H9 (cell line): ENCODE data around the gene KATNIP. TPM values are rescaled to one million over a fixed set of nuclear protein-coding genes. Genes with fewer than 3 reads are reported as not detected.

Experiments
- DNase-seq: peaks from one replicate; pipeline ENCODE4 v3.0.0-alpha.2; 2017
- H2AFZ ChIP-seq: one replicate; pipeline ENCODE4 v1.6.1; 2013; ENCODE audit warnings: mild to moderate bottlenecking, low read length, control low read depth, moderate library complexity
- H2AK5ac ChIP-seq: 2 replicates; pipeline ENCODE4 v1.6.1; 2013; ENCODE audit warnings: low read length, control low read depth, mixed read lengths; ENCODE audit not compliant: insufficient read length
- H2BK120ac ChIP-seq: one replicate; pipeline ENCODE4 v1.6.1; 2013; ENCODE audit warnings: low read depth, mild to moderate bottlenecking, low read length, control low read depth, inconsistent platforms; ENCODE audit not compliant: poor library complexity, severe bottlenecking
- H2BK12ac ChIP-seq: 2 replicates; pipeline ENCODE4 v1.6.1; 2013; ENCODE audit warnings: low read length, control low read depth, mixed read lengths, low read depth; ENCODE audit not compliant: insufficient read length
- H2BK15ac ChIP-seq: 2 replicates; pipeline ENCODE4 v1.6.1; 2013; ENCODE audit warnings: low read depth, low read length, control low read depth
- H2BK20ac ChIP-seq: one replicate; pipeline ENCODE4 v1.6.1; 2013; ENCODE audit warnings: low read depth, mild to moderate bottlenecking, low read length, control low read depth, inconsistent platforms; ENCODE audit not compliant: poor library complexity, severe bottlenecking
- H2BK5ac ChIP-seq: 2 replicates; pipeline ENCODE4 v1.6.1; 2013; ENCODE audit warnings: low read length, control low read depth, mixed read lengths; ENCODE audit not compliant: insufficient read length
- H3K14ac ChIP-seq: 2 replicates; pipeline ENCODE4 v1.6.1; 2013; ENCODE audit warnings: low read length, control low read depth; ENCODE audit not compliant: insufficient read depth
- H3K18ac ChIP-seq: 2 replicates; pipeline ENCODE4 v1.6.1; 2013; ENCODE audit warnings: low read depth, mild to moderate bottlenecking, mixed read lengths, low read length, control low read depth; ENCODE audit not compliant: insufficient read length
- H3K23ac ChIP-seq: 2 replicates; pipeline ENCODE4 v1.6.1; 2013; ENCODE audit warnings: low read length, control low read depth, mixed read lengths, low read depth; ENCODE audit not compliant: insufficient read length
- H3K23me2 ChIP-seq: 2 replicates; pipeline ENCODE4 v1.6.1; 2013; ENCODE audit warnings: low read depth, mild to moderate bottlenecking, mixed read lengths, low read length, control low read depth; ENCODE audit not compliant: insufficient read length, poor library complexity, severe bottlenecking
- H3K27ac ChIP-seq: 2 replicates; pipeline ENCODE4 v1.5.1; 2013; ENCODE audit warnings: low read length, control low read depth, mixed read lengths, low read depth; ENCODE audit not compliant: insufficient read length
- H3K27me3 ChIP-seq: 2 replicates; pipeline ENCODE4 v1.6.1; 2013; ENCODE audit warnings: low read length, control low read depth, inconsistent platforms; ENCODE audit not compliant: insufficient read depth
- H3K4ac ChIP-seq: 2 replicates; pipeline ENCODE4 v1.6.1; 2013; ENCODE audit warnings: low read depth, mild to moderate bottlenecking, control low read depth, inconsistent platforms, low read length, moderate library complexity
- H3K4me1 ChIP-seq: 2 replicates; pipeline ENCODE4 v1.6.1; 2013; ENCODE audit warnings: low read length, control low read depth, inconsistent platforms; ENCODE audit not compliant: insufficient read depth
- H3K4me2 ChIP-seq: 2 replicates; pipeline ENCODE4 v1.6.1; 2013; ENCODE audit warnings: low read length, control low read depth, mixed read lengths; ENCODE audit not compliant: insufficient read length, insufficient read depth
- H3K56ac ChIP-seq: 2 replicates; pipeline ENCODE4 v1.6.1; 2013; ENCODE audit warnings: low read depth, mild to moderate bottlenecking, mixed read lengths, low read length, control low read depth; ENCODE audit not compliant: insufficient read length
- H3K79me1 ChIP-seq: 2 replicates; pipeline ENCODE4 v1.6.1; 2013; ENCODE audit warnings: low read depth, mild to moderate bottlenecking, moderate library complexity, low read length, control low read depth, inconsistent platforms; ENCODE audit not compliant: insufficient read depth, poor library complexity, severe bottlenecking
- H3K79me2 ChIP-seq: 2 replicates; pipeline ENCODE4 v1.6.1; 2013; ENCODE audit warnings: low read length, control low read depth, inconsistent platforms; ENCODE audit not compliant: insufficient read depth
- H3K9ac ChIP-seq: 2 replicates; pipeline ENCODE4 v1.6.1; 2013; ENCODE audit warnings: low read length, control low read depth, mixed read lengths; ENCODE audit not compliant: insufficient read length; ENCODE audit errors: extremely low read depth
- H3K9me3 ChIP-seq: one replicate; pipeline ENCODE4 v1.6.1; 2013; ENCODE audit warnings: low read depth, low read length, inconsistent platforms; ENCODE audit not compliant: control insufficient read depth
- H3T11ph ChIP-seq: one replicate; pipeline ENCODE4 v1.6.1; 2013; ENCODE audit warnings: mild to moderate bottlenecking, low read length, control low read depth, inconsistent platforms
- H4K20me1 ChIP-seq: one replicate; pipeline ENCODE4 v1.6.1; 2013; ENCODE audit not compliant: control insufficient read depth, insufficient read length, insufficient read depth
- H4K5ac ChIP-seq: 2 replicates; pipeline ENCODE4 v1.6.1; 2013; ENCODE audit warnings: low read depth, mild to moderate bottlenecking, mixed read lengths, low read length, control low read depth; ENCODE audit not compliant: insufficient read length
- H4K8ac ChIP-seq: replicated peaks from 2 replicates; pipeline ENCODE4 v1.6.1; 2013; ENCODE audit warnings: low read length, control low read depth, mixed read lengths, low read depth; ENCODE audit not compliant: insufficient read length
- H4K91ac ChIP-seq: 2 replicates; pipeline ENCODE4 v1.6.1; 2013; ENCODE audit warnings: low read depth, mild to moderate bottlenecking, moderate library complexity, mixed read lengths, low read length, control low read depth; ENCODE audit not compliant: insufficient read length
- H3K27ac Mint-ChIP-seq, 3 experiments: 2 replicates in 2 of 3; 3 replicates in 1 of 3; pipeline ENCODE4 v1.8.0; 2020 to 2021; ENCODE audit warnings: mixed read lengths in 3 of 3, mild to moderate bottlenecking in 1 of 3, moderate library complexity in 1 of 3
- H3K27me3 Mint-ChIP-seq: 2 replicates; pipeline ENCODE4 v1.8.0; 2021; ENCODE audit warnings: low read depth, mild to moderate bottlenecking, moderate library complexity, mixed read lengths
- H3K36me3 Mint-ChIP-seq, 3 experiments: 2 replicates in 2 of 3; 3 replicates in 1 of 3; pipeline ENCODE4 v1.8.0; 2020 to 2021; ENCODE audit warnings: low read depth in 3 of 3, mixed read lengths in 3 of 3; ENCODE audit not compliant: insufficient read depth in 1 of 3
- H3K4me1 Mint-ChIP-seq, 2 experiments: 2 replicates each; pipeline ENCODE4 v1.8.0; 2020; ENCODE audit warnings: mixed read lengths in 2 of 2
- H3K4me3 Mint-ChIP-seq, 2 experiments: 2 replicates in 1 of 2; 3 replicates in 1 of 2; pipeline ENCODE4 v1.8.0; 2020 to 2021; ENCODE audit warnings: mild to moderate bottlenecking in 2 of 2, mixed read lengths in 2 of 2, moderate library complexity in 1 of 2
- H3K9me3 Mint-ChIP-seq, 2 experiments: 2 replicates in 1 of 2; 3 replicates in 1 of 2; pipeline ENCODE4 v1.8.0; 2020; ENCODE audit warnings: mild to moderate bottlenecking in 2 of 2, mixed read lengths in 2 of 2, moderate library complexity in 1 of 2
- CTCF ChIP-seq: fragments of 200-600 bp; sonication (generic); conservative IDR thresholded peaks from 3 replicates; pipeline ENCODE4 v1.8.0; 2021; ENCODE audit warnings: antibody characterized with exemption, mild to moderate bottlenecking
- WGBS: extraction: QIAGEN DNeasy Blood & Tissue Kit; methylation state at CpG from one replicate; pipeline ENCODE4 v1.1.7; 2013; ENCODE audit warnings: missing lambda C conversion rate, low lambda C conversion rate, mixed read lengths; ENCODE audit not compliant: insufficient read length; ENCODE audit errors: extremely low coverage; 5-methylcytosine and 5-hydroxymethylcytosine counted together
- total RNA-seq: library from RNA; stranded (reverse); gene quantifications from 2 replicates; pipeline ENCODE4 v1.2.1, GENCODE V29; 2021

Gene KATNIP
- total RNA-seq, 1 experiment from 2014 or later, result 13.2 TPM

- Mint-ChIP-seq H3K36me3 (peaks cover 21 to 54% (median 51%) of the 10 kb centered on the region in 3 experiments; a peak in 6 of 7 replicates), H3K9me3 (no peaks in the 10 kb centered on the region), H3K27me3 (no peaks in the 10 kb centered on the region), H3K4me3 (no peak overlapping the region), H3K27ac (no peak overlapping the region; a peak in 1 of 7 replicates), H3K4me1 (peaks cover 4 to 9% of the 10 kb centered on the region in 2 experiments; a peak in 3 of 4 replicates)
- DNase-seq, result no peak
- Histone ChIP-seq H2BK20ac (no peak overlapping the region), H2AFZ (no peak overlapping the region), H3K23me2 (no peaks in the 10 kb centered on the region), H3K27ac (no peak overlapping the region), H3K4ac (no peak overlapping the region), H4K91ac (no peak overlapping the region), H2AK5ac (no peak overlapping the region), H3K4me1 (no peaks in the 10 kb centered on the region), H2BK12ac (no peak overlapping the region), H2BK15ac (no peak overlapping the region), H3K27me3 (no peaks in the 10 kb centered on the region), H3K9ac (no peak overlapping the region), H3K4me2 (no peak overlapping the region), H3K56ac (no peak overlapping the region), H2BK120ac (no peak overlapping the region), H3K14ac (no peak overlapping the region), H3K18ac (no peak overlapping the region), H3K79me1 (no peaks in the 10 kb centered on the region), H3K79me2 (no peaks in the 10 kb centered on the region), H3K9me3 (no peaks in the 10 kb centered on the region), H4K5ac (no peak overlapping the region), H3T11ph (no peak overlapping the region), H4K20me1 (peaks cover 4% of the 10 kb centered on the region), H4K8ac (no peak overlapping the region), H3K23ac (no peak overlapping the region), H2BK5ac (no peak overlapping the region)
- no CpG with 5 or more reads among the region's 4 CpGs for WGBS
- TF ChIP-seq CTCF, result no peak
Measured at GRCh38 chr16:27518226-27518625, 31.7 kb upstream of the KATNIP start.
